D721Med (cell line): ENCODE data around the gene HAND2.

ENCODE experiments used
- DNase-seq: peaks from one replicate; pipeline ENCODE4 v3.0.0; 2011; ENCODE audit warnings: low spot score; ENCODE audit not compliant: insufficient read length
- FAIRE-seq: peaks from 2 replicates; lab custom pipeline; 2011; peaks lifted over from hg19 to GRCh38; lab: Jason Lieb, UNC
- CTCF ChIP-seq: IDR thresholded peaks from 2 replicates; pipeline ENCODE4 v1.5.1; 2012; ENCODE audit warnings: mild to moderate bottlenecking, control low read depth; ENCODE audit not compliant: insufficient read depth; ENCODE audit errors: missing control alignments

The HAND2 gene

GRCh38 chr4:173513651-173514050, 16.4 kb downstream of the HAND2 start:
- DNase-seq (no peak), FAIRE-seq (no peak)
- no peak for TF ChIP-seq CTCF

GRCh38 chr4:173511787-173512361, 18.2 kb downstream of the HAND2 start:
- FAIRE-seq (no peak), DNase-seq (no peak)
- no peak for TF ChIP-seq CTCF

GRCh38 chr4:173509036-173510001, 20.7 kb downstream of the HAND2 start:
- FAIRE-seq (no peak), DNase-seq (no peak)
- TF ChIP-seq CTCF = no peak

GRCh38 chr4:173508386-173509035, 21.5 kb downstream of the HAND2 start:
- no peak for TF ChIP-seq CTCF
- FAIRE-seq (no peak), DNase-seq (no peak)

GRCh38 chr4:173507471-173508385, 22.3 kb downstream of the HAND2 start:
- TF ChIP-seq CTCF = no peak
- FAIRE-seq = no peak
- DNase-seq = no peak

- no peak for FAIRE-seq
- no peak for TF ChIP-seq CTCF
- no peak for DNase-seq
Measured at GRCh38 chr4:173506597-173507211, 23.3 kb downstream of the HAND2 start.
